Measurements from ENCODE around the gene GRK1. TPM values are rescaled to one million over a fixed set of nuclear protein-coding genes. Genes with fewer than 3 reads are reported as not detected.

The GRK1 gene
- total RNA-seq, 1 experiment from 2014 or later = not detected

DNA sequence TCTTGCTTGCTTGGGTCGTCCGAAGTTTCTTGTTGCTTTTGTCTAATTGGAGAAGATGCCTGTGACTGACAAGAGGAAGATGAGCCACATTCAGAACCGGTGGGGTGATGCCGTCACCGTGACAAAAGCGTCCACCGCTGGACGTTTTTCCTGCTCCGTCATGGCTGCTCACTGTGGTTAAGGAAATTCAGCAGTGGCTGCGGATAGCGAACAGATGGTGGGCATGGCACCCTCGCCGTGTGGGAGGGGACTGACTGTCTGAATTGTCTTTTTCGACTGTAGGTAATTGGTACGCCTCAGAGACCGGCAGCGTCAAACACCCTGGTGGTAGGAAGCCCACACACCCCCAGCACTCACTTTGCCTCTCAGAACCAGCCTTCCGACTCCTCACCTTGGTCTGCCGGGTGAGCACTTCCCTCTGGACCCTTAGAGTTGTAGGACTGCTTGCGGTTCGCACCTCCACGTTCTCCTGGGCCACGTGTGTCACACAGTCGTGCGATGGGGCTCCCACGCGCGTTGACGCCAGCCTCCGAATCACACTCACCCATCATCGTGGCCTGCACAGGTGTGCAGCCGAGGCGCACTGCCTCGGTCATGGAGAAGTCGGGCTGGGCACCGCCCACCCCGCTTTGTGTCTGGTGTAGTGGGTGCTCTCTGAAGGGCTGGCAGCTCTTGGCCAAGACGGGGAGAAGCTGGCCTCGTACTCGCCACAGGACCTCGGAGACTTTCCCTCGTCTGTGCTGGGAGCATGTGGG lies 35.5 kb upstream of the GRK1 start:
- DNase-seq (ENCODE audit: extremely low read depth, low read depth) = no peak

DNA sequence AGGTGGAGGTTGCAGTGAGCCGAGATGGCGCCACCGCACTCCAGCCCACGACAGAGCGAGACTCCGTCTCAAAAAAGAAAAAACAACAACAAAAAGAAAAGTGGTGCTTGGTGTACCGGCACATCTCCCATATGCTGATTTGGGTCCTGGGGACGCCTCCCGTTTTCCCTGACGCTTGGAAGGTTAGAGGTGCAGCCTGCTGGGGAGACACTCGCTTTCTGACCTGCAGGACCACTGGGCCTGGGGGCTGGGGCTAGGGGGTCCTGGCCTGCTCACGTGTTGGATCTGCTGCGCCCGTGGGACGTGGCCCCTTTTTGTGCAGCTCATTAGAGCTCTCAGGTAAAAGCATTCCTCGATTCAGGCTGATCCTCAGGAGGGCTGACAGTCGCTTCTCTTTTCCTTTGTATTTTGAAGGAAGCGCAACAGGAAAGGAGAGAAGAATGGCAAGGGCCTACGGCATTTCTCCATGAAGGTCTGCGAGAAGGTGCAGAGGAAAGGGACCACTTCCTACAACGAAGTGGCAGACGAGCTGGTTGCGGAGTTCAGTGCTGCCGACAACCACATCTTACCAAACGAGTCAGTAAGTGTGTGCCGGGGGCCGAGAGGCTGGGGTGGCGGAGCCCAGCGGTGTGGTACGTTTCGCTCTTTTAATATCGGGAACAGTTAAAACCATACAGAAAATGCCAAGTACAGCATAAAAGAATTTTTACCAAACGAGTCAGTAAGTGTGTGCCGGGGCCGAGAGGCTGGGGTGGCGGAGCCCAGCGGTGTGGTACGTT lies 34.1 kb upstream of the GRK1 start:
- DNase-seq (ENCODE audit: extremely low read depth, low read depth) = no peak

DNA sequence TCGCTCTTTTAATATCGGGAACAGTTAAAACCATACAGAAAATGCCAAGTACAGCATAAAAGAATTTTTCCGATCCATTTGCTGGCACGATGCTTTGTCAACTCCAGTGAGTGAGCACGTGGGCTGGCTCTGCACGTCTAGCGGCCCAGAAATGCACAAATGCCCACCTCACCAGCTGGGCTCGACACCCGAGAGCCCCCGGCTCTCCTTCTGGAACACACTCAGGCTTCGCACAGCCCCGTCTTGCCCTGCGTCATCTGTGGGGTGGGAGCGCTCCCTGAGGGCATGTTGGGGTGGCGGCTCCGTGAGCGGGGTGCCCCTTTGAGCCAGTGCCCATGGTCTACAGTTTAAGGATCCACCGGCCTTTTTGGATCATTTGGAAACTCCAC lies 33.5 kb upstream of the GRK1 start:
- DNase-seq (ENCODE audit: extremely low read depth, low read depth) = no peak

DNA sequence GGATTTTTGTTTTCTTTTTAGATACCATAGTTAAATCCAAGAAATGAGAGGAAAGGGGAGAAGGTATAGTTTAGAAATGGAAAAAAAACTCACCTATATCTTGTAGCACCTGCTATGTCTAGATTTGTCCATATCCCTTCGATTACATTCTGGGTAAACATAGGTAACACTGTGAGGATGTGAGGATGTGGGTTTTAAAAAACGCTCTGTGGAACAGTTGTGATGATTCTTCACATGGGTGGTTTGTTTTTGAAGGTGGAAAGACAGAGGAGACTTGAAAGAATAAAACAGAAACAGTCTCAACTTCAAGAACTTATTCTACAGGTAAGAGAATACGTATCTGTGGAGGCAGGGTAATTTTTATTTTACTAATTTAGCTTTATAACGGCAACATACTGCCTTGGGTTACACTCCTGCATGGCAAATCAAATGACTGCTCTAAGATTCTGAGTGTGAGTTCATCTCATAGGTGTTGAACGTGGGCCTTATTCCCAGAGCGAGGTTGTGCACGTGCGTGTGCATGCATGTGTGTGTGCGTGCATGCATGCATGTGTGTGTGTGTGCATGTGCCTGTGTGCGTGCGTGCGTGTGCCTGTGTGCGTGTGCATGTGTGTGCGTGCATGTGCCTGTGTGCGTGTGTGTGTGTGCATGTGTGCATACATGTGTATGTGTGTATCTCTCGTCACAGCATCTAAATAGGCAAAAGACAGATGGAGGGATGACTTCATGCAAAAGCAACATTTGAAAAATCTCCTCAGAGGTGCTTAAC lies 32.6 kb upstream of the GRK1 start:
- DNase-seq (ENCODE audit: extremely low read depth, low read depth) = no peak

DNA sequence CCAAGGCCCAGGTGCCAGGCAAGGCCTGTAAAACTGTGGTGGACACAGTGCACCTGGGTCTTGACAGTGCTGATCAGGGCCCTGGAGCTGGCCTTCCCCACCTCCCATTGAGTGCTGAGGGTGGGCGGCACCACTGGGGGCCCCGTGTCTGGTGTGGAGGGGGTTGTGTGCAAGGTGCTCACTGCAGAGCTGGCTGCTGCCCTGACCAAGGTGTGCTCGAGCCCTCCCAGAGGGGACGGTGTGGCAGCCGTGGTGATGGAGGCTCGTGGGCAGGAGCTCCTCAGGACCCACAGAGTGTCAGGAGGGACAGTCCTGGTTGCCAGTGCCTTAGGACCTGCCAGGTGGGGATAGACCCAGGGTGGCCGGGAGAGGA lies 32.0 kb upstream of the GRK1 start:
- no peak for DNase-seq (ENCODE audit: extremely low read depth, low read depth)

DNA sequence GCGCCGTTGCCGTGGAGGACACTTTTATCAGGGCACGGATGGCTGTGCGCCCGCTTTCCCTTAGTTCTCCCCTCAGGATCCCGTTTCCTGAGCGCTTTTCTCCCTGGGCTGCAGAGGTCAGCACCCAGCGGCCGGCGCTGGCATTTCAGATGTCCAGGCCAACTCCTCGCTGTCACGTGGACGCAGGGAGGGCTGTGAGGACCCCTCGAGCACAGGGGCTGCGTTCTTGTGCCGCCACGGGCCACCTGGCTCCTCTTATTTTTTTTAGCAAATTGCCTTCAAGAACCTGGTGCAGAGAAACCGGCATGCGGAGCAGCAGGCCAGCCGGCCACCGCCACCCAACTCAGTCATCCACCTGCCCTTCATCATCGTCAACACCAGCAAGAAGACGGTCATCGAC lies 31.3 kb upstream of the GRK1 start:
- DNase-seq (ENCODE audit: extremely low read depth, low read depth) = no peak

DNA sequence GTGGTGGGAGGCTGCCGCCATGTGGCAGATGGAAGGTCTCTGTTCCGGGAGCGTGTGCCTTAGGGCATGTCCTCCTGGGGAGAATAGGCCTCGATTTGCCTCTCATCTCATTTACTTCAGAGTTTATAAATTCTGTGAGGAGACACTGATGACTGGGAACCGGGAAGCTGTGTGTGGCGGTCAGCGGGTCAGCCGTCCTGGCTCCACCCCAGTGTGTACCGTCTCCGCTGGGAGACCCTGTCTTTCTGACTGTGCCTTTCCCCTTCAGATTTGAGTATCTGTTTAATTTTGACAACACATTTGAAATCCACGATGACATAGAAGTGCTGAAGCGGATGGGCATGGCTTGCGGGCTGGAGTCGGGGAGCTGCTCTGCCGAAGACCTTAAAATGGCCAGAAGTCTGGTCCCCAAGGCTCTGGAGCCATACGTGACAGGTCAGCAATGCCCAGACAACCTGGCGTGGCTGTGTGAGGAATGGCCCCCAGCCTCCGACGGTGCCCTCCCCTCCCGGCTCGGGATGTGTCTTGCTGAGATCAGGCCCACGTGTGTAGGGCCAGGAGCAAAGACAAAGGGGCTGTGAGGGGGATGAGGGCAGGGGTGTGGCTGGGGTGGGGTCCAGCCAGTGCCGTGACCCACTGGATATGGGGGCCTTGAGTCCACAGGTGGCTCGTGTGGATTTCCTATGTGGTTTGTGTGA lies 30.6 kb upstream of the GRK1 start:
- DNase-seq (ENCODE audit: extremely low read depth, low read depth) = no peak

DNA sequence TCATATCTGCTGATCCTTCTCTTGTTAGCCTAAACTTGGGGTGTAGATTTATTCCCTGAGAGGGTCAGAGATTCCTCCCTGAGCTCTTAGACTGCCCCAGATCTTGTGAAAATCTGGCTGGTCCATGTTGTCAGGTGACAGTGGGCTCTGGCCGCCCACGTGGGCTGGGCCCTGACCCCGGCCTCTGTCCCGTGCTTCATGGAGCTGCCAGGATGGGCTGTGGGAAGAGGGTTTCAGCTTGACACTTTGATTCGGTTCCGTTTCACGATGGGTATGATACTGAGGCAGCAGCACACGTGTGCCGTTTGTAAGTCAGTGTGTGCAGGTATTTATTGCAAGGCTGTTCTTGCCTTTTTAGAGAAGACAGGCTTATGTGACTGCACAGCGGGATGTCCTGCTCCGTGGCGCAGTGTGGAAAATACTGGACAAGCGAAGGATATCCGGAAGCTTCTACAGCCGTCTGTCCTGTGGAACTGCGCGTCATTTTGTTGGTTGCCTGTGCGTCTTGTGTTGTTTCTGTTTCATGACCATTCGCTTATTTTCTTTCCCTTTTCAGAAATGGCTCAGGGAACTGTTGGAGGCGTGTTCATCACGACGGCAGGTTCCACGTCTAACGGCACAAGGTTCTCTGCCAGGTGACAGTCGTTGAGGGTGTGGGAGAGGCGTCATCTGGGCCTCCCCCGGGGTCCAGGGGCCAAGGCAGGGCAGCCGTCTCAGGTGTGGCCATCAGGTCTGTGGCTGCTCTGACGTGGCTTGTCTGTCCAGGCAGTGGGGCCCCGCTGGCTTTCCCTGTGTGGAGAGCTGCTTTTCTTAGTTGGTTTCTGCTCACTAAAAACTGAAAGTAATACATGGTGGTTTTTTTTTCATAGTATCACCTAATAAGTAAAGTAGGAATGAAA lies 29.5 kb upstream of the GRK1 start:
- no peak for DNase-seq (ENCODE audit: extremely low read depth, low read depth)

DNA sequence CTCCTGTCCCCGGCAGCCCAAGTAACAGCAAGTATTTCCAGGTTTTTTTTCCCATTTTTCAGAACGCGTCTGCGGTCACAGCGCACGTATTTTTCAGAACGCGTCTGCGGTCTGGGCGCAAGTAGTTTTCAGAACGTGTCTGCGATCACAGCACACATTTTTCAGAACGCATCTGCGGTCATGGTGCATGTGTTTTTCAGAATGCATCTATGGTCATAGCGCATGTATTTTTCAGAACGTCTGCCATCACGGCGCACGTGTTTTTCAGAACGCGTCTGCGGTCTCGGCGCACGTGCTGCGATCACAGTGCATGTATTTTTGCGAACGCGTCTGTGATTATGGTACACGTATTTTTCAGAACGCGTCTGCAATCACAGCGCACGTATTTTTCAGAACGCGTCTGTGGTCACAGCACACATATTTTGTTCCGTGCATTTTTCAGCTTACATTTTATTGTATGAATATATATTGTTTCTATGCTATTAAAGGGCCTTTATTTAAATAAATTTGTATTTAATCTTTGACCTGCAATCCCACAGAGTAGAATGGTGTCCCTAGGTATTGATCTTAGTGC lies 28.8 kb upstream of the GRK1 start:
- DNase-seq (ENCODE audit: extremely low read depth, low read depth) = no peak

DNA sequence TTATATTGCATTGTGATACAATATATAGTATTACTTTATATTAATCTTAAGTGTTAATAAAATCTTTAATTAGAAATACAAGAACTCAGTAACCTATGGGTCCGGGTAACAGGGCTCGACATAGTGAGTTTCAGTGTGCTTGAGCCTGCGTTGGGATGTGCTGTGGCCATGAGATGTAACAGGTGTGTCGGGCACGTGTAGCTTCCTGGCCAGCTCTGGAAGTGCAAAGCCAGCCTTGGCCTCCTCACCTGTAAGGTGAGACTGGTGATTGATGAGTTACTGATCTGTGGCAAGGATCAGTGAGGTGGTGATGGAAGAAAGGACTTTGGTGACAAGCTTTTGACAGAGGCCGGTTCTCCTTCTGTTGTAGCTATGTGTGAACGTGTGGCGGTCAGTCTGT lies 28.2 kb upstream of the GRK1 start:
- DNase-seq (ENCODE audit: extremely low read depth, low read depth) = no peak

DNA sequence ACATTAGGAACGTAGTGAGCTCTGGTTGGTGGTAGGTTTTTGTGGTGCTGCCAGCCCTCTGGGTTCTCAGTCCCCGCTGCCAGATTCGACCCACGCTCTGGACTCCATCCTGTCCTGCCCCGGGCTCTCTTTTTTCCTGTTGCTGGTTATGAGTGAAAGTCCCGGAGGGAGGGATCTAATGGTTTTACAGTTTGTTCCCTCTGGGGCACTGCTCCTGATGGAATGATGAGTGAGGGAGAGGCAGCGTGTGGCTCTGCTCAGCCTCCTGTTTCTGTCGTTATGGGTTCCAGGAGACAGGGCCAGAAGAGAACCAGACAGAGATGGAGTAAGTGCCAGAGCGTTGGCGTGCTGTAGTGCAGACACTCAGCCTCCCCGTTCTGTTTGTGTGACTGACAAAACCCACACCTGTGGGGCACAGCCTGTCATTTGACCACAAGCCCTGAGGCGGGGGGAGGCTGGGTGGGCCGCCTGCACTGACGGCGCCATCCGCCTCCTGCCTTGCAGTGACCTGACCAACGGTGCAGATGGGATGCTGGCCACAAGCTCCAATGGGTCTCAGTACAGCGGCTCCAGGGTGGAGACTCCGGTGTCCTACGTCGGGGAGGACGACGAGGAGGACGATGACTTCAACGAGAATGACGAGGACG lies 27.3 kb upstream of the GRK1 start:
- no peak for DNase-seq (ENCODE audit: extremely low read depth, low read depth)

DNA sequence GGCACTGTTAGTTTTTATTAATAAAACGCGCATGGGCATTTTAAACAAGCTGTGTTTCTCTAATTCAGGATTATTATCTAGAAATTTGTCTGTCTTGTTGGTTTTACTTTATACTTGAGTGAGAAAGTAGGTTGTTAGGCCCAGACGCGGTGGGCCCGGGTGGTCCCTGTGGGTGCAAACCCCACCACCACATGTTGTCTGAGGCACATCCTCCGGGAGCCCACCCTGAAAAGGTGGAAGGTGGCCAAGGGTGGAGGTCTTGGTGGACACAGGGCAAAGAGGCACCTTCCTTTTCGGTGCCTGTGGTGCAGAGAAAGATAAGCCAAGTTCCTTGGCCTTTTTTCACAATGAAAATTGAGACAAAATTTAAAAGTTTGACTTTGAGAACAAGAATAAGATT lies 25.6 kb upstream of the GRK1 start:
- no peak for DNase-seq (ENCODE audit: extremely low read depth, low read depth)

DNA sequence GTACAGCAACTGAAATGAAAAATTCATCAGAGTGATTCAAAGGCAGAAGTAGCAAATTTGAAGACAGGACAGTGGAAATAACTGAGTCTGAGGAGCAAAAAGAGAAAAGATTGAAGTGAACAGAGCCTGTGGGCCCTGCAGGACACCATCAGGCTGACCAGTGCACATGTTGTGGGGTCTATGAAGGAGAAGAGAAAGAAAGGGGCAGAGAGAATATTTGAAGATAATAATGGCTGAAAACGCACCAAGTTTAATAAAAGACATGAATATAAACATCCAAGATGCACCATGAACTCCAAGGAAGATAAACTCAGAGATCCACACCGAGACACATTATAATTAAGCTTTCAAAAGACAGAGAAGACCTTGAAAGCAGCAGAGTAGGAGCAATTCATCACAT lies 24.5 kb upstream of the GRK1 start:
- DNase-seq (ENCODE audit: extremely low read depth, low read depth) = no peak

DNA sequence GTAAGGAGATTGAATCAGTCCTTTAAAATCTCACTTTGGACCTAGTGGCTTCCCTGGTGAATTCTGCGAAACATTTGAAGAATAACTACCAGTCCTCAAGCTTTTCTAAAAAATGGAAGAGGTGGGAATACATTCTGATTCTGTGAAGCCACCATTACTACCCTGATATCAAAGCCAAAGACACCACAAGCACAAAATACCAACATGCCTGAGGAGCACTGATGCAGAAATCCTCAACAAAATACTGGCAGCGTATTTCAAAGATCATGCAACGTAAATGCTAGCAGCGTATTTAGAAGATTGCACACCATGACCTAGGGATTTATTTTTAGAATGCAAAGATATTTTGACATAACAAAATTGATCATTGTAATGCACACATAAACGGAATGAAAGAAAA lies 23.4 kb upstream of the GRK1 start:
- no peak for DNase-seq (ENCODE audit: extremely low read depth, low read depth)

DNA sequence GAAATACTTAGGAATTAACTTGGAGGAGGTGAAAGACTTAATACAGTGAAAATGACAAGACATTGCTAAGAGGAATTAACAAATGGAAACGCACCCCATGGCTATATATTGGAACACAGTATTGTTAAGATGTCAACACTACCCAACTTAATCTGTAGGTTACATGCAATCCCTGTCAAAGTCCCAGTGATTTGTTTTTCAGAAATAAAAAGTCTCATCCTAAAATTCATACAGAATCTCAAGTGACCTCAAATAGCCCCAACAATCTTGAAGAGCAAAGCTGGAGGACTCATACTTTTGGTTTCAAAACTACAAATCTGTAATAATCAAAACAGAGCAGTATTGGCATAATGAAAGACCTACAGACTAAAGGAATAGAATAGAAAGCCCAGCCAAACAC lies 22.2 kb upstream of the GRK1 start:
- no peak for DNase-seq (ENCODE audit: extremely low read depth, low read depth)

DNA sequence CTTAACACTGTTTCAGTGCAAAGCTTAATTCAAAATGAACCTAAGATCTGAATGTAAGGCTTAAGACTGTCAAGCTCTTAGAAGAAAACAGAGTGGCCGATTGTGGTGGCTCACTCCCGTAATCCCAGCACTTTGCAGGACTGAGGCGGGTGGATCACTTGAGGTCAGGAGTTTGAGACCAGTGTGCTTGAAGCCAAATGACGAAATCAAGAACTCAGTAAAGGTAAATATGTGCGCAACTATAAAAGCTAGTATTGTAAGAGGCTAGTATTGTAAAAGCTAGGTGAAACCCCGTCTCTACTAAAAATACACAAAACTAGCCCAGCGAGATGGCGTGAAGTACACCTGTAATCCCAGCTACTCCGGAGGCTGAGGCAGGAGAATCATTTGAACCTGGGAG lies 21.7 kb upstream of the GRK1 start:
- no peak for DNase-seq (ENCODE audit: extremely low read depth, low read depth)

DNA sequence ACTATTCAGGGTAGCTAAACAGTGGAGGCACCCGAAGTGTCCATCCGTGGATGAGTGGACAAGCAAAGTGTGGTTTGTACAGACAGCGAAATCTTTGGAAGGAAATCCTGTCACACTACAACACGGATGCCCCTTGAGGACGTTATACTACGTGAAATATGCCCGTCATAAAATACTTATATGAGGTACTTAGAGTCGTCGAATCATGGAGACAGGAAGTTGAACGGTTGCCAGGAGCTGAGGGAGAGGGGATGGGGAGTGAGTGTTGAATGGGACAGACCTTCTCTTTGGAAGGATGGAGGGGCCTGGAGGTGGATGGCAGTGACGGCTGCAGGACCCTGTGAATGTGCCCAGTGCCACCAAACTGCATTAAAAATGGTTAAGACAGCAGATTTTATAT lies 20.6 kb upstream of the GRK1 start:
- no peak for DNase-seq (ENCODE audit: extremely low read depth, low read depth)

DNA sequence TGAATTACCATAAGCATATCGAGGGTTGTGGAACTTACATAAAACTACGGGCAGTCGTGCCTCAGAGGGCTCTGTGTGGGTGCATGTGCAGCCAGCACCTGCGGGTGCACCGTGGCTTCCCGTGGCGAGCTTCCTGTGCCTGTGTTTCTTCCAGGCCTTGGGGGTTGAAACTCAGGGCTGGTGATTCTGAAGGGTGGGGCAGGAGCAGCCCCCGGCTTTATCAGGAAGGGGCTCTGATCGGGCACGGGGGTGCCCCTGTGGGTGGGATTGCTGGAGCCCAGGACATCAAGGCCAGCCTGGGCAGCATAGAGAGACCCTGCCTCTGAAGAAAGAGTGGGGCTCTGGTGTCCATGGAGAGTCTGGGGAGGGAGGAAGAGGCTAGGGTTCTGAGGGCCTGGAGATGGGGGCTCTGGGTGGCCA lies 20.1 kb upstream of the GRK1 start:
- DNase-seq (ENCODE audit: extremely low read depth, low read depth) = no peak
